Amygdala (tissue), 56 donors: ENCODE measurements around the gene GPR84.

ENCODE experiments used
- DNase-seq, 56 donors: peaks; one replicate each; lab custom pipeline; 2025; lab: John Stamatoyannopoulos, UW

GPR84 gene

GRCh38 chr12:54364413-54364812 is at the start of gene GPR84:
GPR84 (minus strand) TSS chr12:54364486; CDS start chr12:54363851, 635 bp downstream.
- DNase-seq = no peak

GRCh38 chr12:54413284-54414190 is 49.3 kb upstream of the GPR84 start:
- DNase-seq = peak in 1 of 56 donors; percentile 8

GRCh38 chr12:54412786-54413185 is 48.5 kb upstream of the GPR84 start:
- DNase-seq = no peak

- DNase-seq = no peak
Observed at GRCh38 chr12:54412348-54412747, 48.1 kb upstream of the GPR84 start.

- DNase-seq = peak in 2 of 56 donors; percentile 22 to 29
Observed at GRCh38 chr12:54411391-54412241, 47.3 kb upstream of the GPR84 start.

GRCh38 chr12:54409267-54409666 is 45.0 kb upstream of the GPR84 start:
- DNase-seq = no peak

GRCh38 chr12:54407183-54407905 is 43.1 kb upstream of the GPR84 start:
- peak in 2 of 56 donors; percentile 8 to 32 for DNase-seq

- DNase-seq = no peak
Observed at GRCh38 chr12:54405573-54405972, 41.3 kb upstream of the GPR84 start.

- DNase-seq = no peak
Observed at GRCh38 chr12:54405106-54405505, 40.8 kb upstream of the GPR84 start.

GRCh38 chr12:54404061-54405004 is 40.0 kb upstream of the GPR84 start:
- DNase-seq = peak in 9 of 56 donors; percentile 6 to 41 (median 23)

- DNase-seq = no peak
Observed at GRCh38 chr12:54401119-54401518, 36.8 kb upstream of the GPR84 start.

GRCh38 chr12:54398995-54399793 is 34.9 kb upstream of the GPR84 start:
- DNase-seq = peak in 55 of 56 donors; percentile 19 to 96 (median 70)

GRCh38 chr12:54398218-54398617 is 33.9 kb upstream of the GPR84 start:
- no peak for DNase-seq

GRCh38 chr12:54397157-54397556 is 32.9 kb upstream of the GPR84 start:
- DNase-seq = no peak

GRCh38 chr12:54395545-54395944 is 31.3 kb upstream of the GPR84 start:
- DNase-seq = no peak

- DNase-seq = no peak
Observed at GRCh38 chr12:54394986-54395385, 30.7 kb upstream of the GPR84 start.

GRCh38 chr12:54394281-54394719 is 30.0 kb upstream of the GPR84 start:
- DNase-seq = peak in 25 of 56 donors; percentile 14 to 74 (median 28)

- no peak for DNase-seq
Observed at GRCh38 chr12:54393743-54394142, 29.5 kb upstream of the GPR84 start.
